SH-SY5Y (cell line): Measurements from ENCODE around the gene TCF4.

ENCODE experiments used
- GATA2 ChIP-seq: IDR thresholded peaks from 2 replicates; pipeline ENCODE4 v1.6.1; 2011; ENCODE audit warnings: mild to moderate bottlenecking, low read depth, low read length
- GATA3 ChIP-seq: IDR thresholded peaks from 2 replicates; pipeline ENCODE4 v1.6.1; 2011; ENCODE audit warnings: low read depth, mild to moderate bottlenecking, low read length, moderate library complexity

DNA sequence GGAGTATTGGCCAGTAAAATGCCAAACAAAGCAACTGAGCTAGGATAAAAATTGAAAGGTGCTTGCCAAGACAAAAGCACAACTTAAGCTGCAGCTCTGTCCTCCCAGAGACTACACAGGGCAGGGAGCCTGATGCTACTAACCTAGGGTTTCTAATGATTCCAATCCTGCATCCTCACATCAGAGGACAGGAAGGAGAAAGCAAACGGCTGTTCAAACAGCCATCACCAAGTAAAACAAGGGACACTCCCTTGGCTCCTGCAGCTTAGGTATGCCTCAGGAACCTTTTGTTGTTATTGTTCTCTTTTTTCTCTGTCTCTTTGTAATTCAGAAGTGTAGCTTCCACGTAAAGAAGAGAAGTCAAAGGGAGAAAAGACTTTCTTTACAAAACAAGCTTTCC is 99.5 kb downstream of the TCF4 start:
- TF ChIP-seq GATA2 (no peak), GATA3 (no peak)
